KG1 (cell line): ENCODE data around the gene POC1A.

Experiments
- DNase-seq: peaks from one replicate; lab custom pipeline; 2025; lab: John Stamatoyannopoulos, UW

POC1A gene

DNA sequence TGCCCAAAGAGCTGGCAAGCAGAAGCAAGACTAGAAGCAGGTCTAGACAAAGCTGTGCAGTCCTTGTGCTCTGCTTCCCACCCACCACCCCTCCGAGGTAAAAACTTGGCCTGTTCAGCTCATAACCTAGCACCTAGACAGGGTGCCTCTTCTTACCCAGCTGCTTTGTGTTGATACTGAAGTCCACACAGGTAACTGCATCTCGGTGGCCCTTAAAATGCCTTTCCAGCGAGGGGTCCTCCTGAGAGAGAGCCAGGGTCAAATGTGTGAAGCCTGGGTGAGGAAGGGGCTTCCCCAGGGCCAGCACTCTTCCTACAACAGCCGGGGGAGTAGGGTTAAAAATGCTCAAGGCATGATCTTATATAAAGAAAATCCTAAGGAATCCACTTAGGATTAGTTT is 3.4 kb downstream of the POC1A start:
- DNase-seq = no peak

- DNase-seq = no peak
Measured at GRCh38 chr3:52150357-52150756, 3.9 kb downstream of the POC1A start.

DNA sequence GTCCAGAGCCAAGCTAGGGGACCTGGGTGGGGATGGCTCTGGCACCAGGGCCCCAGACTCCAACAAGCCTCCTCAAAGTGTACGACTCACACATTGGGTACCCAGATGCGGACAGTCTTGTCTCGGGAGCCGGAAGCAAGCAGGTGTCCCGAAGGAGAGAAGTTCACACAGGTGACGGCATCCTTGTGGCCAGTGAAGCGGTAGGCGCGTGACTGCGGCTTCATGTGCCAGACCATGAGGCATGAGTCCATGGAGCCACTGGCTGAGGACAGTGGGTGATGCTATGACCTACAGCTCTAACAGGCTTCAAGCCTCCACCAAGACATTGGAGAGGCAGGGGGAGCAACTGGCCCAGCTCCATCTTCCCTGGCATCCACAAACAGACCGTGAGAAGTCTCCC is 4.5 kb downstream of the POC1A start:
- no peak for DNase-seq

GRCh38 chr3:52149021-52149420 is 5.2 kb downstream of the POC1A start:
- DNase-seq = no peak

- DNase-seq = no peak
Measured at GRCh38 chr3:52147804-52148203, 6.4 kb downstream of the POC1A start.

DNA sequence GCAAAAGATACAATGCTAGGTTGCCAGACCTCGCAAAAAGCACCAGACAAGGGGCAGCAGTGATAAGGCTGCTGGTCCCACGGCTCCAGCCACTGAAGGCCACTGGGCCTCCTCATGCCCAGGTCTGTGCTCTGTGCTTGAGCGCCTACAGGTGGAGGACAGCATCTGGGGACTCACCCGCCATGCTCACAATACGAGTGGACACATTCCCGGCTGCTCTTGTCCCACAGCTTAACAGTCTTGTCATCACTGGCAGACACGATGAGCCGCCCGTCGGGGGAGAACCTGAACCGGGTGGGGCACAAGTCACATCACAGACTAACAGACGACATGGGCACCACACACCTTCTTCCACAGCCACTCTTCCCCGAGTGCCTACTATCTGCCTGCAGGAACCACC is 7.4 kb downstream of the POC1A start:
- DNase-seq = no peak

DNA sequence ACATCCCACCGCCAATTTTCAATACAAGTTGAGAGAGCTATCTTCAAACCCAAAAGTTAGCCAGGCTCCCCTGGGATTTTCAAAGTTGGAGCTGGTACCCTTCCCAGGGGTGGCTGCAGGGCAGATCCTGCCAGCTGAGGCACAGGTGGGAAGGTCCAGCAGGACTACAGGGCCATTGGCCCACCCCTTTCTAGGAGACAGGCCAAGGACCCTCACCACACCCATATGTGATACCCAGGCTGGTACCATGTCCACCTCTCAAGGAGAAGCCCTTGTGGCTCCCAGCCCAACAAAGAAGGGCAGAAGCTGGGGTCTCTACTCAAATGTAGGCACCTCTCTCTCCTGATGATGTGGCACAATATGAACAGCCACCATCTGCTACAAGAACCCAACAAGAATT is 8.0 kb downstream of the POC1A start:
- DNase-seq = no peak

DNA sequence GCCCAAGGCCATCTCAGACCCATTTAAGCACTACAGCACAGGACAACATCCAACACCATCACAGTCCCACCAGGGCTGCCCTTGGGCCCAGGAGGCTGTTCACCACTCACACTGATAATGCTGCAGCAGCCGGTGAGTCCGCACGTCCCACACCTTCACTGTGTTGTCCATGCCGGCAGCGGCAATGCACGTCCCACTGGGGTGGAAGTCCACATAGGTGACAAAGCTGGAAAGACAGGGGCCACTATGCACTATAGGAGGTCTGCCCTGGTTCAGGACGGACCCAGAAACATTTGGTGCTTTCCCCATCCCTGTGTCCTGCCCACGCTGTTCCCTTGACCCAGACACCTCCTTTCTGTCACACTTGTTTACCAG is 8.5 kb downstream of the POC1A start:
- no peak for DNase-seq

- DNase-seq = no peak
Measured at GRCh38 chr3:52144796-52145735, 9.2 kb downstream of the POC1A start.

- DNase-seq = peak; percentile 44
Measured at GRCh38 chr3:52144034-52144795, 10.0 kb downstream of the POC1A start.

DNA sequence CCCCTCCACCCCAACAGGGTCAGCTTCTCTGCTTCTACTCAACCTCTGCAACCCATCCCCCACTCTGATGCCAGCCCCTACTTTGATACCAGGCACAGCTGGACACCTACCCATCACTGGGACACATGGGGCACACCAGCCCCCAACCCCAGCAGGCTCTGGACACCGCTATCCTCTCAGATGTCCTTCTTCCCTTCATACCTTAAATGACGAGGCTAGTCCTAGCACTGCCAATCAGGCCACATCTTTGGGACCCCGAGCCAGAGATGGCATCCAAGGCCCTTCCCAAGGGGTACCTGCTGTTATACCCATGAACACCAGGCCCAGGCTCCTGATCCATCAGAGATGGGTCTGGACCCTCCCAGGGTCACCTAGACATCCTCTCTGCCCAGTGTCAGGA is 10.6 kb downstream of the POC1A start:
- DNase-seq = no peak

DNA sequence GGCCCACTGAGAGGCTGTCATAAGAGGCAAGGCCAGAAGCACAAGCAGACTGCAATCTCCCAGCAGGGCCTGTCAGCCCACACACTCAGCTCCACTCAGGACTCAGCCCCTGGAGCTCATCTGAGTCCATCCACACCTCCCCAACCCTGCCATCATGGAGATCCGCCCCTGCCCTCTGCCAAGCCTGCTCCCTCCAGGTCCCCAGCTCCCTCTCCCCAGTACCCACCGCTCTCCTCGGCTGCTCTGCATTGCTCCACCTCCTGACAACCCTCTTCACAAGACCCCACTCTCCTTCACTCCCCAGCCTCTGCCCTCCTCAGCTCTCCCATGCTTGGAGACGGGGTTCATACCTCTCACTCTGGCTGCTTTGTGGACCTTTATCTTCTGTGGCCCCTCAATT is 11.1 kb downstream of the POC1A start:
- no peak for DNase-seq

GRCh38 chr3:52141751-52142150 is 12.5 kb downstream of the POC1A start:
- DNase-seq = no peak

- DNase-seq = no peak
Measured at GRCh38 chr3:52140769-52141168, 13.5 kb downstream of the POC1A start.

DNA sequence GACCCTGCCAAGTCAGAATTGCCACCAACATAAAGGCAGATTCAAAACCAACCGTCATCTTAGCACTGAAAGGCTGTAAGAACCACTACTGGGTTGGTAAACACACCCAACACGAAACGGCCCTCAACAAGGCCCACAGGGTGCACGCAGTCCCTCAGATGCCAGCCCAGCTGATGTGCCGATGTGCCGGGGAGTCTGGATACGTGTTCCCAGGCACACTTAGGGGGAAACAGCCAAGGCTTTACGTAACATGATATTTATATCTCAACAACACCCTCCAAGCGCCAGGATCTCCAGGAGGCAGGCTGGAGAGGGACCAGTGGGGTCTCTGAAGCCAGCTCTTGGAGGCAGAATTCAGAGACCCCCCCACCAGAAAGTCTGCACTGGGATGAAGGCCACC is 14.2 kb downstream of the POC1A start:
- no peak for DNase-seq

DNA sequence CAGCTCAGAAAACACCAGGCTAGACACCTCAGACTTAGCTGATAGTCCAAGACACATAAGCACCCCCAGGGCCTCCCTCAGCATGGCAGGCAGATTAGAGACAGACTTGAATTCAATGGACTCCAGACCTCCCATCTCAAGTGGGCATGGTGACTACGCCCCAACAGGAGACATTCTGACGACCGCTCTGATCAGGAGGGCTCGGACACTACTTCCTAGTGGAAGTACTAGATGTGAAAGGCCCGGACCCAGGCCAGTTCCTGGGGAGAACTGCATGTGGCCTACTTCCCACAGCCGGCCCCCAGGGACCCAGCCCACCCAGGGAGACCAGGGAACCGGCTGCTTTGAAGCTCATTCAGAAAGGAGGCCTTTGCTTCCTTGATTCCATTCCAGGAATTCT is 16.9 kb downstream of the POC1A start:
- no peak for DNase-seq

GRCh38 chr3:52136513-52136912 is 17.7 kb downstream of the POC1A start:
- no peak for DNase-seq

DNA sequence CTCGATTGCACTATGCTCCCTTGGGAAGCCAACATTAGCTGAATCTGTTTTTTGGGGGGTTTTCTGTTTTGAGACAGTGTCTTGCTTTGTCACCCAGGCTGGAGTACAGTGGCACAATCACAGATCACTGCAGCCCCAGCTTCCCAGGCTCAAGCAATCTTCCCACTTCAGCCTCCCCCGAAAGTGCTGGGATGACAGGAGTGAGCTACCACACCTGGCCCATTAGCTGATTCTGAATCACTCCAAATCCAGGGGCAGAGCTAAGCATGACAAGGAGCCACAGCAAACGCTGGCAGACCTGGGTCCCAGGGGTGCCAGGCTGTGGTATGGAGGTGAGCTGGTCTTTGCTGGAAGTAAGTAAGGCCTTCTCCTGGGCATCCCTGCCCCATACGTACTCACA is 18.9 kb downstream of the POC1A start:
- DNase-seq = no peak

DNA sequence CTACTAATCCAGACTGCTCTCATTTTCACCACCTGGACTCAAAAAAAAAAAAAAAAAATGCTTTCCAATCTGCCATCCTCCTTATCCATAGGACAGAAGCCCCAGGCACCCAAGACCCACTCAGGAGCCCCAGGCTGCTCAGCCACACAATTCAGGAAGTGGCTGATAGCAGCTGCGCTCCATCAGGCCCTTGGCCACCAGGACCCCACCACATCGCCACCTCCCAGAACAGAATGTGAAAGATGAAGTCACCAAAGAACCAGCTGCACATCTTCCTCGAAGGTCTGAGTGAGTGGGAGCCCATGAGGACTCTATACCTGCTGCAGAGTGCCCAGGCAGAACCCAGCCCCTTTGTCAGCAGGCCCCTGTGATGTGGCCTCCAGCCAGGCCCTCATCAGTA is 19.5 kb downstream of the POC1A start:
- DNase-seq = no peak

DNA sequence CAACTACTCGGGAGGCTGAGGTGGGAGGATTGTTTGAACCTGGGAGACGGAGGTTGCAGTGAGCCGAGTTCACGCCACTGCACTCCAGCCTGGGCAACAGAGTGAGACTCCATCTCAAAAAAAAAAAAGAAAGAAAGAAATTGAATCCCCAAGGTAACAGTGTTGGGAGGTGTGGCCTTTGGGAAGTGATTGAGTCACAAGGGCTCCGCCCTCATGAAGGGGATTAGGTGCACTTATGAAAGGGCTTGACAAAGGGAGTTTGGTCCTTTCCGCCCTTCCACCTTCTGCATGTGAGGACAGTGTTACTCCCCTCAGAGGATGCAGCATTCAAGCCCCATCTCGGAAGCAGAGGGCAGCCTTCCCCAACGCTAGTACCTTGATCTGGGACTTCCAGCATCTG is 21.3 kb downstream of the POC1A start:
- DNase-seq = no peak

DNA sequence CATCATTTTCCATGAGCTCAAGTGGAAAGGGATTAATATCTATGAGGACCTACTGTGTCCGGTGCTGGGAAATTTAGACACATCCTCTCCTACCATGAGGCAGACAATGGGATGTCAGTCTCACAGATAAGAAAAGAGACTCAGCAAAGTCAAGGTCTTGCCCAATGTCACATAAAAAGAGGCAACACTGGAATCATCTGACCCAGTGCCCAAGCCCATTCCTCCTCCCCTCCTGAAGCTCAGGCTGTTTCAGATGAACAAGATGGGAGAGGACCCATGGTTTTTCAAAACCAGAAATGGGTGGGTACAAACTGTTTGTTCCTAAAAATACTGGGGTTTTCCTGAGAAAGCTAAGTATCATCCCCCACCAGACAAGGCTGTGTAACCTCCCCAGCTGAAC is 22.2 kb downstream of the POC1A start:
- DNase-seq = no peak

- DNase-seq = no peak
Measured at GRCh38 chr3:52130966-52131622, 23.1 kb downstream of the POC1A start.

DNA sequence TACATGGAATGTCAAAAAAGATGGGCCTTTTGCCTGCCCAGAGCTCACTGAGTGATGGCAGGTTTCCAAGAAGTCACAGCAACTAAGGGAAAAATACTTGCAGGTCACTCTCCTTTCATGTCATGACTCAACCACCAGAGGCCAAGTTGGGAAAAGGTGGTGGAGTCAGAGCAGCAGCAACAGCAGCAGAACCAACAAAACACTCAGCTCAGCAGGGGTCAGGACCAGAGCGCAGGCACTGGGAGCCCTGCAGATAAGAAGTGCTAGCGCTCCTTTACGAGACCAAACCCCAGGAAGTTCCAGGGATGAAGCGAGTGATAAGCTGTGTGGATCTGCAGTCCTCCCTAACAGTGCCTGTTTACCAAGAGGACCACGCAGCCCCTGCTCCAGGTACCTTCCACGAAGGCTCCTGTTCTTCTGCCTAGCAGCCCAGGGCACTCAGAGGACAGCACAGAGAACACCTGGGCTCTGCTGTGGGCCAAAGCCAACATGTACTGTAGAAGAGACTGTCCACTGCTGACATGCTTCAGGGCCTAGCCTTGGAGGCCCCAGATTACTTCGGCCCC is 26.0 kb downstream of the POC1A start:
- DNase-seq = no peak
